GM12873 (cell line): Measurements from ENCODE around the gene PID1.

Experiments
- CTCF ChIP-seq: IDR thresholded peaks from 2 replicates; pipeline ENCODE4 v1.5.1; 2012; ENCODE audit warnings: low read depth, mild to moderate bottlenecking, moderate library complexity, low read length, control low read depth; ENCODE audit not compliant: insufficient read depth; ENCODE audit errors: missing control alignments

Gene PID1

GRCh38 chr2:229181641-229182040 is 89.4 kb downstream of the PID1 start:
- TF ChIP-seq CTCF = no peak

DNA sequence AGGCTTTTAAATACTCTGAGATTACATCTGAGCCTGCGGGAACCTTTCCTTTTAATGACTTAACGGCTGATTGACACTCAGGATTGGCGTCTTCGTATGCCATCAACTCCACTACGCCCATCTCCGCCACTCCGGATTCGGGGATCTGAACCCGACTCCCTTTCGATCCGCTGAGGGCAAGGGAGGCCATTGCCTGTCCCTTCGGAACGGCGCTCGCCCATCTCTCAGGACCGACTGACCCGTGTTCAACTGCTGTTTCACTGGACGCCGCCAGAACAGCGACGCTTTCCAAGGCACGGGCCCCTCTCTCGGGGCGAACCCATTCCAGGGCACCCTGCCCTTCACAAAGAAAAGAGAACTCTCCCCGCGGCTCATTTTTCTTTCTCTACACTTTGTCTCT is 90.4 kb downstream of the PID1 start:
- no peak for TF ChIP-seq CTCF

GRCh38 chr2:229179628-229180027 is 91.5 kb downstream of the PID1 start:
- no peak for TF ChIP-seq CTCF

GRCh38 chr2:229178706-229179105 is 92.4 kb downstream of the PID1 start:
- TF ChIP-seq CTCF = no peak

GRCh38 chr2:229178117-229178516 is 93.0 kb downstream of the PID1 start:
- TF ChIP-seq CTCF = no peak

- no peak for TF ChIP-seq CTCF
These were observed 95.0 kb downstream of the PID1 start for GRCh38 chr2:229176136-229176535.

- TF ChIP-seq CTCF = no peak
These were observed 95.6 kb downstream of the PID1 start for GRCh38 chr2:229175497-229175863.
